K562 (cell line): ENCODE data around the gene RPP25. TPM values are rescaled to one million over a fixed set of nuclear protein-coding genes. Genes with fewer than 3 reads are reported as not detected.

Experiments used
- ARID4B ChIP-seq: sonication (generic); formaldehyde crosslinking; IDR thresholded peaks from 2 replicates; pipeline ENCODE4 v1.8.0; 2022; ENCODE audit warnings: mild to moderate bottlenecking, missing genetic modification reagents
- BRD4 ChIP-seq: fragments of 200-600 bp; sonication (generic); IDR thresholded peaks from 2 replicates; pipeline ENCODE4 v1.6.1; 2017; ENCODE audit warnings: inconsistent platforms
- ETV1 ChIP-seq: fragments of 450-650 bp; conservative IDR thresholded peaks from 2 replicates; pipeline ENCODE4 v1.6.1; 2016; ENCODE audit warnings: missing genetic modification characterization, control low read depth, low read depth, missing compliant biosample characterization
- HDAC2 ChIP-seq: fragments of 450-650 bp; IDR thresholded peaks from 2 replicates; pipeline ENCODE4 v1.6.1; 2016; ENCODE audit warnings: mild to moderate bottlenecking
- HIVEP1 ChIP-seq: fragments of 250-450 bp; sonication (Bioruptor Pico); IDR thresholded peaks from 2 replicates; pipeline ENCODE4 v1.4.0; 2020; ENCODE audit warnings: mild to moderate bottlenecking
- ILF3 ChIP-seq: fragments of 450-650 bp; IDR thresholded peaks from 2 replicates; pipeline ENCODE4 v1.6.1; 2018; ENCODE audit warnings: antibody characterized with exemption, mild to moderate bottlenecking, moderate library complexity, borderline replicate concordance
- L3MBTL2 ChIP-seq: fragments of 450-650 bp; IDR thresholded peaks from 2 replicates; pipeline ENCODE4 v1.6.1; 2016; ENCODE audit warnings: mild to moderate bottlenecking, moderate library complexity
- NCOA1 ChIP-seq: fragments of 450-650 bp; IDR thresholded peaks from 2 replicates; pipeline ENCODE4 v1.6.1; 2016; ENCODE audit warnings: low read depth
- SAFB ChIP-seq: fragments of 200-400 bp; formaldehyde crosslinking; IDR thresholded peaks from 2 replicates; pipeline ENCODE4 v1.6.1; 2017; ENCODE audit warnings: low read depth, low read length, borderline replicate concordance
- SAP30 ChIP-seq: fragments of 200-600 bp; sonication (generic); IDR thresholded peaks from 2 replicates; pipeline ENCODE4 v1.6.1; 2012; ENCODE audit warnings: borderline replicate concordance, low read depth, mild to moderate bottlenecking, moderate library complexity, low read length, control low read depth, inconsistent platforms; ENCODE audit not compliant: insufficient read depth, poor library complexity, severe bottlenecking
- SMAD2 ChIP-seq: fragments of 150-350 bp; IDR thresholded peaks from 2 replicates; pipeline ENCODE4 v1.6.1; 2014; ENCODE audit warnings: low read depth, mild to moderate bottlenecking, low read length
- STAT5A ChIP-seq: IDR thresholded peaks from 2 replicates; pipeline ENCODE4 v1.6.1; 2012; ENCODE audit warnings: low read length, inconsistent platforms, borderline replicate concordance
- TGIF2 ChIP-seq: sonication (generic); formaldehyde crosslinking; IDR thresholded peaks from 2 replicates; pipeline ENCODE4 v1.8.1; 2022; ENCODE audit warnings: mild to moderate bottlenecking, missing genetic modification reagents, moderate library complexity
- TRIM25 ChIP-seq: fragments of 450-650 bp; IDR thresholded peaks from 2 replicates; pipeline ENCODE4 v1.7.0; 2016; ENCODE audit warnings: borderline replicate concordance
- ZNF277 ChIP-seq: fragments of 250-450 bp; sonication (Bioruptor Pico); IDR thresholded peaks from 2 replicates; pipeline ENCODE4 v1.8.0; 2022; ENCODE audit warnings: inconsistent platforms, mild to moderate bottlenecking, moderate library complexity, borderline replicate concordance
- ZNF395 ChIP-seq: fragments of 200-800 bp; sonication (Bioruptor generic); IDR thresholded peaks from 2 replicates; pipeline ENCODE4 v1.6.1; 2017; ENCODE audit warnings: missing genetic modification characterization, missing compliant biosample characterization
- polyA plus RNA-seq, 8 experiments: library from polyadenylated mRNA; depleted of rRNA in 4 of 8; stranded (reverse) in 5 of 8; unstranded in 3 of 8; fragments of >200 nt; fragmentation: Nextera tagmentation in 2 of 8; fragmentation: Illumina TruSeq in 1 of 8; extraction: Ambion mirVana in 2 of 8; extraction: Trizol in 1 of 8; gene quantifications; 2 replicates each; pipeline versions ENCODE4 v1.2.1 to v1.2.3, GENCODE V29; 2011 to 2014; ENCODE audit warnings: inconsistent platforms in 1 of 8, missing spikeins in 1 of 8
- total RNA-seq, 7 experiments: library from RNA; depleted of rRNA in 6 of 7; stranded (reverse); fragments of >200 nt in 6 of 7; fragmentation: Illumina TruSeq in 2 of 7; extraction: Trizol in 2 of 7; gene quantifications; 2 replicates each; pipeline versions ENCODE4 v1.2.1 to v1.2.3, GENCODE V29; 2011 to 2021; ENCODE audit warnings: low replicate concordance in 1 of 7

RPP25 gene
- total and polyA plus RNA-seq, 9 of the 15 experiments (the other 6 are each of a cell fraction or from before 2014, with no cell fraction given): 1.1 to 12.3 (median 5.6) TPM

- TF ChIP-seq ARID4B (CRISPR knock-in tag): peak; percentile 95
- TF ChIP-seq SMAD2: no peak
- no peak for TF ChIP-seq NCOA1
- TF ChIP-seq ETV1 (tag): no peak
- TF ChIP-seq ZNF395: peak; percentile 92
- no peak for TF ChIP-seq HIVEP1
- peak; percentile 80 for TF ChIP-seq L3MBTL2
- TF ChIP-seq STAT5A: no peak
- peak; percentile 95 for TF ChIP-seq TGIF2 (CRISPR knock-in tag)
- no peak for TF ChIP-seq BRD4
- TF ChIP-seq ILF3: 0 out of 2 replicates have a peak, but pooled peaks have one; percentile 73
- TF ChIP-seq ZNF277: no peak
- peak; percentile 46; the same call in 1 of the 2 replicates for TF ChIP-seq HDAC2
- TF ChIP-seq SAFB: no peak; the same call in 1 of the 2 replicates
- peak; percentile 29 for TF ChIP-seq SAP30
- TF ChIP-seq TRIM25: no peak; the same call in 1 of the 2 replicates
Observed at GRCh38 chr15:74937590-74938371, 18.8 kb downstream of the RPP25 start, which contains the start of gene COX5A (continued).
